Heart left ventricle (tissue), 16 donors: ENCODE data around the gene NEK9. TPM values are rescaled to one million over a fixed set of nuclear protein-coding genes. Genes with fewer than 3 reads are reported as not detected.
A peak's percentile ranks its signal among the peaks of the same experiment; 100 is the strongest.

Experiments used
- ATAC-seq, 4 donors: fragments of 200-7000 bp; cut with Tn5 transposase; one replicate each; pipeline ENCODE4 v1.9.1; 2020 to 2022; ENCODE audit warnings: moderate library complexity in 4 of 4, mild to moderate bottlenecking in 3 of 4, moderate number of reproducible peaks in 1 of 4
- DNase-seq, 5 donors: peaks; one replicate each; pipeline ENCODE4 v3.0.0-alpha.2; 2020
- H3K27ac ChIP-seq, 12 donors: fragments of 200-600 bp; sonication (generic) in 4 of 12; one replicate each; pipeline versions ENCODE4 v1.5.0 to v1.8.0; 2016 to 2022; ENCODE audit warnings: mild to moderate bottlenecking in 2 of 12
- H3K27me3 ChIP-seq, 9 donors: fragments of 200-600 bp; sonication (generic) in 2 of 9; one replicate each; pipeline versions ENCODE4 v1.5.1 to v1.8.0; 2016 to 2022; ENCODE audit warnings: mild to moderate bottlenecking in 3 of 9
- H3K36me3 ChIP-seq, 9 donors: fragments of 200-600 bp; sonication (generic) in 2 of 9; one replicate each; pipeline versions ENCODE4 v1.5.0 to v1.8.0; 2018 to 2022; ENCODE audit warnings: mild to moderate bottlenecking in 2 of 9
- H3K4me1 ChIP-seq, 12 donors: fragments of 200-600 bp; sonication (generic) in 4 of 12; one replicate each; pipeline versions ENCODE4 v1.5.0 to v1.8.0; 2016 to 2022; ENCODE audit warnings: mild to moderate bottlenecking in 3 of 12
- H3K4me3 ChIP-seq, 12 donors: fragments of 200-600 bp; sonication (generic) in 4 of 12; one replicate each; pipeline versions ENCODE4 v1.5.0 to v1.8.0; 2017 to 2022; ENCODE audit warnings: mild to moderate bottlenecking in 9 of 12, moderate library complexity in 4 of 12
- H3K9me3 ChIP-seq, 12 donors: fragments of 200-600 bp; sonication (generic) in 4 of 12; one replicate each; pipeline versions ENCODE4 v1.5.0 to v1.8.0; 2016 to 2022; ENCODE audit warnings: mild to moderate bottlenecking in 1 of 12
- CTCF ChIP-seq, 12 donors: fragments of 200-600 bp; sonication (generic) in 4 of 12; IDR thresholded peaks; one replicate each; pipeline versions ENCODE4 v1.5.0 to v1.8.0; 2018 to 2022; ENCODE audit warnings: antibody characterized with exemption in 12 of 12, mild to moderate bottlenecking in 5 of 12
- POLR2A ChIP-seq, 2 donors: fragments of 450-650 bp; IDR thresholded peaks; one replicate each; pipeline ENCODE4 v1.6.1; 2017; ENCODE audit warnings: antibody characterized with exemption in 2 of 2, mild to moderate bottlenecking in 2 of 2, moderate library complexity in 2 of 2
- WGBS, 4 donors: extraction: QIAGEN DNeasy Blood & Tissue Kit in 2 of 4; methylation state at CpG; one replicate each; pipeline versions ENCODE4 v1.1.5 to v1.1.7; 2013 to 2018; 5-methylcytosine and 5-hydroxymethylcytosine counted together
- intact Hi-C, 10 donors: fragments of 100-400 bp; cut with DNase I; formaldehyde crosslinking; loops; one replicate each; pipeline versions ENCODE4 v1.11.1 to v1.14.2; 2022
- polyA plus RNA-seq, 2 donors: library from polyadenylated mRNA; stranded (reverse); fragments of 200-250 nt; gene quantifications; one replicate each; pipeline ENCODE4 v1.2.3, GENCODE V29; 2013
- total RNA-seq, 9 donors: library from RNA; depleted of rRNA in 2 of 9; stranded (reverse); fragments of >200 nt in 2 of 9; fragmentation: NEBNext Ultra II Directional in 3 of 9; extraction: Animal tissue kit (Norgen Biotek cat#: 25700) in 3 of 9; gene quantifications; one replicate each; pipeline versions ENCODE4 v1.1.0 to v1.2.4, GENCODE V29; 2016 to 2023
- donor health status: ischemic (EF 13 %, LVEDD 7.1; RV severe dilation, severe dysfunction).
- donor health status: healthy with polysubstance abuse.
- donor health status: DM: no; HTN: yes; CAD: no.
- donor health status: DM: no; HTN: no; CAD: no.
- donor health status: ischemic (EF 25% LVEDD 6.9; RV normal size, moderate dysfunction).
- donor health status: ischemic (EF 25% LVEDD 5.7; RV mildly dilated, moderate dysfunction).
- donor health status: healthy.
- donor health status: DM: yes; HTN: yes; CAD: no.
- donor health status: ischemic (EF 35%, LVEDD 5.7; RV mildly dilated, moderate dysfunction).
- donor health status: nonischemic (EF 11% LVEDD 7.7; RV severe dilation, severe dysfunction).
- donor health status: DM: yes; HTN: yes; CAD: no.
- donor health status: PGD.
- donor health status: ischemic (EF 29% LVEDD 5.4; RV normal size, mild dysfunction).
- donor health status: nonischemic (EF 23%, LVEDD 6.1; RV moderate dilation, normal function).

NEK9 gene
- total and polyA plus RNA-seq, 11 donors: 40.1 to 114 (median 94.3) TPM

DNA sequence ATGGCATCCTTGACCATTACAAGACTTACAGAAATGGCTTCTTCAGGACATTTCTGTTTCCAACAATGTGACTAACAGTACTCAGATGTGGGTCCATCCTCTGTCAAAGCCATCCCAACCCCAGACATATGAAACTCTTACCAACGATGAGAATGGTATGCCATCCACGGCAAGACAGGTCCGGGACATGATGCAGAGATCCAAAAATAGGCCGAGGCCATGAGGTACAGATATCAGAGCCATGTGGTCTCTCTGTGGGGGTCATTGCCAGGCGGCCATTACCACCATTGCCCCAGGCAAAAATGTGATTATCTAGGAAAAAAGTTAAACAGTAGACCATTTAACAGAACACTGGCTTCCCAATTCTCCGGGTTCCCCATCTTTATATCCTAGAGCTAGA lies 29.9 kb downstream of the NEK9 start:
- Histone ChIP-seq H3K36me3 (peaks cover 0 to 100% (median 100%) of the 10 kb centered on the region in 9 donors), H3K4me1 (peaks cover 0 to 6% (median 0%) of the 10 kb centered on the region in 12 donors), H3K27ac (no peak overlapping the region), H3K27me3 (no peaks in the 10 kb centered on the region), H3K4me3 (no peak overlapping the region), H3K9me3 (no peaks in the 10 kb centered on the region)
- 57 to 69% (median 66%) methylated on average over 6 of the region's 6 CpGs for WGBS, 4 donors
- intact Hi-C loops: no loop called here
- DNase-seq: peak in 1 of 5 donors; percentile 8
- ATAC-seq: peak; percentile 37 to 74 (median 70)
- TF ChIP-seq CTCF (IDR thresholded peaks at IDR 0.05) (no peak), POLR2A (IDR thresholded peaks at IDR 0.05) (no peak)

DNA sequence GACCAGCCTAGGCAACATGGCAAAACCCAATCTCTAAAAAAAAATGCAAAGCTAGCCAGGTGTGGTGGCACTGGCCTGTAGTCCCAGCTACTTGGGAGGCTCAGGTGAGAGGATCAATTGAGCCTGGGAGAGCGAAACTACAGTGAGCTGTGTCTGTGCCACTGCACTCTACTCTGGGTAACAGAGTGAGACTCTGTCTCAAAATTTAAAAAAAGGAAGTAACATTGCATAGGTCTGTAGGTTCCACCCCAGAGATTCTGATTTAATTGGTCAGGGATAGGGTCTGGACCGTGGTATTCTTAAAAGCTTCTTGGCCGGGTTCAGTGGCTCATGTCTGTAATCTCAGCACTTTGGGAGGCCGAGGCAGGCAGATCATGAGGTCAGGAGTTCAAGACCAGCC lies 31.2 kb downstream of the NEK9 start:
- Histone ChIP-seq H3K4me3 (no peak overlapping the region), H3K36me3 (peaks cover 0 to 100% (median 100%) of the 10 kb centered on the region in 9 donors), H3K9me3 (no peaks in the 10 kb centered on the region), H3K27me3 (no peaks in the 10 kb centered on the region), H3K27ac (no peak overlapping the region), H3K4me1 (peaks cover 0 to 6% (median 0%) of the 10 kb centered on the region in 12 donors)
- DNase-seq (no peak), ATAC-seq (no peak)
- 90 to 98% (median 94%) methylated on average over 4 of the region's 4 CpGs for WGBS, 4 donors
- intact Hi-C loops: no loop called here
- no peak for TF ChIP-seq CTCF (IDR thresholded peaks at IDR 0.05)
- TF ChIP-seq POLR2A (IDR thresholded peaks at IDR 0.05): no peak

GRCh38 chr14:75094896-75095295 lies 32.0 kb downstream of the NEK9 start:
- intact Hi-C loops: no loop called here
- no peak overlapping the region for H3K4me3 ChIP-seq
- no peak for ATAC-seq

GRCh38 chr14:75092698-75093097 lies 34.1 kb downstream of the NEK9 start:
- intact Hi-C loops: no loop called here
- H3K9me3 ChIP-seq: no peaks in the 10 kb centered on the region
- no peak overlapping the region for H3K27ac ChIP-seq
- H3K4me1 ChIP-seq: peaks cover 0 to 6% (median 0%) of the 10 kb centered on the region in 12 donors
- H3K4me3 ChIP-seq: no peak overlapping the region
- no peak for ATAC-seq
- no peaks in the 10 kb centered on the region for H3K27me3 ChIP-seq
- 74 to 87% (median 79%) methylated on average over 2 of the region's 2 CpGs for WGBS, 4 donors
- H3K36me3 ChIP-seq: peaks cover 0 to 99% (median 94%) of the 10 kb centered on the region in 9 donors
- TF ChIP-seq CTCF (IDR thresholded peaks at IDR 0.05) (no peak), POLR2A (IDR thresholded peaks at IDR 0.05) (no peak)
- DNase-seq: no peak

More at GRCh38 chr14:75094896-75095295, 32.0 kb downstream of the NEK9 start:
- WGBS, 4 donors: 80 to 94% (median 90%) methylated on average over 3 of the region's 3 CpGs
- no peaks in the 10 kb centered on the region for H3K9me3 ChIP-seq
- H3K4me1 ChIP-seq: peaks cover 0 to 6% (median 0%) of the 10 kb centered on the region in 12 donors
- H3K27me3 ChIP-seq: no peaks in the 10 kb centered on the region
- no peak overlapping the region for H3K27ac ChIP-seq
- TF ChIP-seq CTCF (IDR thresholded peaks at IDR 0.05) (no peak), POLR2A (IDR thresholded peaks at IDR 0.05) (no peak)
- DNase-seq: no peak
- H3K36me3 ChIP-seq: peaks cover 0 to 100% (median 100%) of the 10 kb centered on the region in 9 donors
